ENCODE results near the gene SNF8. TPM values are rescaled to one million over a fixed set of nuclear protein-coding genes. Genes with fewer than 3 reads are reported as not detected.

The SNF8 gene
- total RNA-seq, 1 donor from 2014 or later, result 140 TPM

- DNase-seq (ENCODE audit: low read depth, low spot score), result no peak
Observed at GRCh38 chr17:48892940-48893645, 51.5 kb downstream of the SNF8 start.

GRCh38 chr17:48890086-48890485, 54.6 kb downstream of the SNF8 start:
- DNase-seq (ENCODE audit: low read depth, low spot score), result no peak

GRCh38 chr17:48883171-48883570, 61.5 kb downstream of the SNF8 start:
- no peak for DNase-seq (ENCODE audit: low read depth, low spot score)

GRCh38 chr17:48882272-48882671, 62.4 kb downstream of the SNF8 start:
- DNase-seq (ENCODE audit: low read depth, low spot score), result no peak

Other genes with a start within 250 kb of the SNF8 start
- not detected in 2 replicates for gene PRAC1, start 222.3 kb downstream of the SNF8 start, total RNA-seq
- not detected in 2 replicates for gene PRAC2, start 221.7 kb downstream of the SNF8 start, total RNA-seq
- gene HOXB13, start 216.1 kb downstream of the SNF8 start, total RNA-seq, result not detected in 2 replicates
- gene TTLL6, start 127.6 kb downstream of the SNF8 start, total RNA-seq, result not detected in 2 replicates
- gene CALCOCO2, start 113.8 kb downstream of the SNF8 start, total RNA-seq, result 30.4 and 58.9 TPM in 2 replicates
- 43.6 and 46.1 TPM in 2 replicates for gene ATP5MC1, start 52.1 kb downstream of the SNF8 start, total RNA-seq
- gene UBE2Z, start 36.4 kb downstream of the SNF8 start, total RNA-seq, result 61.5 and 70.7 TPM in 2 replicates
- not detected in 2 replicates for gene GIP, start 23.8 kb upstream of the SNF8 start, total RNA-seq
- 0.21 and 0.40 TPM in 2 replicates for gene IGF2BP1, start 52.5 kb upstream of the SNF8 start, total RNA-seq
- gene B4GALNT2, start 187.9 kb upstream of the SNF8 start, total RNA-seq, result not detected in 2 replicates

Data from pulmonary artery endothelial cell (primary cell).